GM12875 (cell line): ENCODE data around the gene OSBPL8.

Source experiments
- H3K4me3 ChIP-seq: one replicate; pipeline ENCODE4 v1.5.1; 2011; ENCODE audit warnings: low read depth, low read length, control low read depth
- CTCF ChIP-seq: IDR thresholded peaks from 2 replicates; pipeline ENCODE4 v1.5.1; 2011; ENCODE audit warnings: low read depth, mild to moderate bottlenecking, control low read depth, inconsistent platforms, low read length, moderate library complexity, borderline replicate concordance; ENCODE audit not compliant: insufficient read depth

The OSBPL8 gene

DNA sequence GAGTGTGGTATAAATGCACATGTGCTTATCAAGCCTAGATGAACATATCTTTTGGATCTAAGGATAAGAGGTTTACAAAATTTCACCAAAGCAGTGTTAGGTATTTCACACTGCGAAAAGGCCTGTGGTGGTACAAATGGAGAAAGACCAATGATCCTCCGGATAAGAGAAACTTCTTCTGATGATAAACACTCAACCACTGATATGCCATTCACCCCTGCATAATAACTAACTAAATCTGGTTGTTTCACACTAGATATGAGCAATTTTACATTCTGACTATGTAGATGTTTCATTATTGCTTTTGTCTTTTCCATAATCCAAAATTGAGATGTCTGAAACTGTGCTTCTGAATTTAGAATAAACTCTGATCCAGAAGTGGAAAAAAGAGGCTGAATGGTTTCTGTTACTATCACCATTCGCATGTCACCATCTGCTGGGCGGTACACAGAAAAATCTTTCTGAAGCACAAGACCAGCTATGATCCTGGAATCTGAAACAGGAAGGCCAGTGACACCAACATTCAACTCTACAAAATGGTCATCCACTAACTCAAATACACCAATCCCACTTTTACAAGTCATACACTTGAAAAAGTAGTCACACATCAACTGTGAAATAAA, 212.7 kb downstream of the OSBPL8 start:
- 0 out of 2 replicates have a peak, but pooled peaks have one; percentile 28 for TF ChIP-seq CTCF
- no peak overlapping the region for H3K4me3 ChIP-seq

- H3K4me3 ChIP-seq: no peak overlapping the region
- TF ChIP-seq CTCF: no peak
These were observed 213.3 kb downstream of the OSBPL8 start for GRCh38 chr12:76346236-76346635.

DNA sequence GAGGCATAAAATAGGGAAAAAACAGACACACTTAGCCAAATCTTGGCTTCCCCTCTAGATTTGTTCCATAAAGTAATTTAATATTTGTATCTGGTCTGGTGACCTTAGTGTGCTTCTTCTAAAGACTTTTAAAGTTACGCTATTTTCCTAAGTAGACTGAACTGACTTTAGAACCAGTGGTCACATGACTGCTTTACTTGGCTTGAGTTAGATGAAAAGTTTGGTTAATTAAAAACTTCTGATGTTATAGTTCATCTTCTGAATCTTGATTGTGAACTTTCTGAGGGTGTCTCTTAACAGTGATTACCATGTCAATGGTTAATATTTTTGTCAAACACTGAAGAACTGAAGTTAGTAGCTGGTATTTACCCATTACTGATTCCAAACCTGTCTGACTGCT, 214.0 kb downstream of the OSBPL8 start:
- no peak for TF ChIP-seq CTCF
- no peak overlapping the region for H3K4me3 ChIP-seq

DNA sequence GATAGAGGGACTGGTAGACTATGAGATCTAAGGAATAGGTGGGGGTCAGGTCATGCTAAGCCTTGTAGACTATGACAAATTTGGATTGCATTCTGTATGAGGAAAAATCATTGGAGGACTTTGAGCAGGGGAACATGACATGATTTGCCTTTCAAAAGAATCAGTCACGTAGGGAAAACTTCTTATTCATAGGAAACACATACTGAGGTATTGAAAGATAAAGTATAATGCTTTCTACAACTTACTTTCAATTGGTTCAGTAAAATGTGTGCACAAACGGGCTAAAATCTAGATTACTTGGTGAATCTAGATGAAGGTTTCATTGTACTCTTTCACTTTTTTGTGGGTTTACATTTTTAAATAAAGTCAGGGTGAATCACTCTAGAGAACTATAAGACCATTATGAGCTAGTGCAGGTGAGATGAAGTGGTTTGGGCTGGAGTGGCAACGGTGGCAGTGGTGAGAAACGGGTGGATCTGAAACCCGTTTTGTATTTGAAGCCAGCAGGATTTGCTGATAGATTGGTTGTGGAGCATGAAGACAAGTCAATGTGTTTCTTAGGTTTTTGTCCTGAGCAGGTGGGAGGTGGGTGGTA, 218.0 kb downstream of the OSBPL8 start:
- TF ChIP-seq CTCF: no peak
- H3K4me3 ChIP-seq: no peak overlapping the region

- H3K4me3 ChIP-seq: no peak overlapping the region
- no peak for TF ChIP-seq CTCF
These were observed 218.7 kb downstream of the OSBPL8 start for GRCh38 chr12:76340680-76341435.

DNA sequence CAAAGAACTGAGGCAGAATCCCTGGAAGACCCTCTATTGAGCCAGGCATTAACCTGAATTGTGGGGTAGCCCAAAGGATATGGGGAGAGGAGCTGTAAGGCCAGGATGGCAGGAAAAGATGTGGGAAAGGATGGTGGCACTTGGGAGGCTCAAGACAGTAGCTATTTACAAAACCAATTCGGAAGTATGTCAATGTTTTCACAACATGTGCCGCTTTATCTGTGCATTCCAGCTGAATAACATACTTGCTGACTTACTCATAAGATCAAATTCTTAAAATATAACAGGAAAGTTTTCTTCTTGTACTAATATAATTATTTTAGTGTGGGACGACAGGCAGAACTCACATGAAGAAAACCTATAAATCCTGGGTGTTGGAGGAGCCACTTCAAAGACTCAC, 222.0 kb downstream of the OSBPL8 start:
- TF ChIP-seq CTCF: no peak
- H3K4me3 ChIP-seq: no peak overlapping the region
